ENCODE measurements around the gene ADPRHL1.

Gene ADPRHL1

GRCh38 chr13:113479179-113479578, 25.9 kb upstream of the ADPRHL1 start:
- Histone ChIP-seq H3K9ac (ENCODE audit: low read length) (no peak overlapping the region), H4K20me1 (ENCODE audit: insufficient read depth, low read length) (no peaks in the 10 kb centered on the region), H3K79me2 (ENCODE audit: insufficient read depth, low read length) (peaks cover 28% of the 10 kb centered on the region), H3K27me3 (ENCODE audit: insufficient read depth, low read length) (no peaks in the 10 kb centered on the region), H3K9me3 (ENCODE audit: low read length) (no peaks in the 10 kb centered on the region), H3K4me2 (ENCODE audit: low read length) (no peak overlapping the region), H3K4me3 (ENCODE audit: low read depth, low read length, poor library complexity, severe bottlenecking) (no peak overlapping the region), H3K36me3 (ENCODE audit: insufficient read depth, low read length) (peaks cover 75% of the 10 kb centered on the region), H3F3A (ENCODE audit: insufficient read depth, low read length) (no peaks in the 10 kb centered on the region), H2AFZ (ENCODE audit: low read length) (no peak overlapping the region), H3K4me1 (ENCODE audit: insufficient read depth, low read length, severe bottlenecking) (no peaks in the 10 kb centered on the region), H3K9me2 (ENCODE audit: low read depth, low read length) (no peaks in the 10 kb centered on the region), H3K27ac (ENCODE audit: low read depth, low read length, poor library complexity, severe bottlenecking) (no peak overlapping the region)
- TF ChIP-seq EZH2 (IDR thresholded peaks at IDR 0.05; ENCODE audit: borderline replicate concordance, low read length): no peak
- TF ChIP-seq CTCF (IDR thresholded peaks at IDR 0.05; ENCODE audit: low read length): no peak

GRCh38 chr13:113477724-113478123, 24.4 kb upstream of the ADPRHL1 start:
- H3K4me3 ChIP-seq (ENCODE audit: low read depth, low read length, poor library complexity, severe bottlenecking): no peak overlapping the region
- peaks cover 79% of the 10 kb centered on the region for H3K36me3 ChIP-seq (ENCODE audit: insufficient read depth, low read length)
- H3K4me2 ChIP-seq (ENCODE audit: low read length): no peak overlapping the region
- H3K9me3 ChIP-seq (ENCODE audit: low read length): no peaks in the 10 kb centered on the region
- H3K27ac ChIP-seq (ENCODE audit: low read depth, low read length, poor library complexity, severe bottlenecking): no peak overlapping the region
- no peaks in the 10 kb centered on the region for H3K9me2 ChIP-seq (ENCODE audit: low read depth, low read length)
- H3K9ac ChIP-seq (ENCODE audit: low read length): no peak overlapping the region
- peaks cover 20% of the 10 kb centered on the region for H3K79me2 ChIP-seq (ENCODE audit: insufficient read depth, low read length)
- no peaks in the 10 kb centered on the region for H3F3A ChIP-seq (ENCODE audit: insufficient read depth, low read length)
- no peaks in the 10 kb centered on the region for H3K4me1 ChIP-seq (ENCODE audit: insufficient read depth, low read length, severe bottlenecking)
- TF ChIP-seq EZH2 (IDR thresholded peaks at IDR 0.05; ENCODE audit: borderline replicate concordance, low read length) (no peak), CTCF (IDR thresholded peaks at IDR 0.05; ENCODE audit: low read length) (no peak)
- no peaks in the 10 kb centered on the region for H4K20me1 ChIP-seq (ENCODE audit: insufficient read depth, low read length)
- no peak overlapping the region for H2AFZ ChIP-seq (ENCODE audit: low read length)
- H3K27me3 ChIP-seq (ENCODE audit: insufficient read depth, low read length): no peaks in the 10 kb centered on the region

- Histone ChIP-seq H3K4me2 (ENCODE audit: low read length) (no peak overlapping the region), H3K4me1 (ENCODE audit: insufficient read depth, low read length, severe bottlenecking) (no peaks in the 10 kb centered on the region), H3K79me2 (ENCODE audit: insufficient read depth, low read length) (peaks cover 13% of the 10 kb centered on the region), H3K9me2 (ENCODE audit: low read depth, low read length) (no peaks in the 10 kb centered on the region), H3K36me3 (ENCODE audit: insufficient read depth, low read length) (peaks cover 87% of the 10 kb centered on the region), H2AFZ (ENCODE audit: low read length) (no peak overlapping the region), H3K4me3 (ENCODE audit: low read depth, low read length, poor library complexity, severe bottlenecking) (no peak overlapping the region), H3K27ac (ENCODE audit: low read depth, low read length, poor library complexity, severe bottlenecking) (no peak overlapping the region), H3F3A (ENCODE audit: insufficient read depth, low read length) (no peaks in the 10 kb centered on the region), H3K27me3 (ENCODE audit: insufficient read depth, low read length) (no peaks in the 10 kb centered on the region), H4K20me1 (ENCODE audit: insufficient read depth, low read length) (no peaks in the 10 kb centered on the region), H3K9ac (ENCODE audit: low read length) (no peak overlapping the region), H3K9me3 (ENCODE audit: low read length) (no peaks in the 10 kb centered on the region)
- no peak for TF ChIP-seq CTCF (IDR thresholded peaks at IDR 0.05; ENCODE audit: low read length)
These were observed 23.5 kb upstream of the ADPRHL1 start for GRCh38 chr13:113476811-113477210.
